K562 (cell line): ENCODE results near the gene MLN. TPM values are rescaled to one million over a fixed set of nuclear protein-coding genes. Genes with fewer than 3 reads are reported as not detected.

Source experiments
- FOXM1 ChIP-seq, 2 experiments: fragments of 450-650 bp in 1 of 2; sonication (generic) in 1 of 2; formaldehyde crosslinking in 1 of 2; IDR thresholded peaks; 2 replicates each; pipeline versions ENCODE4 v1.6.1 to v1.9.0; 2017 to 2022; ENCODE audit warnings: low read depth in 2 of 2, mild to moderate bottlenecking in 2 of 2, missing genetic modification reagents in 1 of 2, moderate library complexity in 1 of 2
- HNRNPUL1 ChIP-seq: fragments of 200-400 bp; formaldehyde crosslinking; IDR thresholded peaks from 2 replicates; pipeline ENCODE4 v1.6.1; 2017; ENCODE audit warnings: low read length
- MLLT1 ChIP-seq, 2 experiments: fragments of 450-650 bp; IDR thresholded peaks; 2 replicates each; pipeline ENCODE4 v1.6.1; 2016
- POLR2A ChIP-seq: fragments of 450-650 bp; conservative IDR thresholded peaks from 2 replicates; pipeline ENCODE4 v1.6.1; 2016
- RREB1 ChIP-seq: fragments of 250-450 bp; sonication (Bioruptor Pico); IDR thresholded peaks from 2 replicates; pipeline ENCODE4 v1.4.0; 2020
- THRAP3 ChIP-seq: fragments of 450-650 bp; IDR thresholded peaks from 2 replicates; pipeline ENCODE4 v1.6.1; 2016; ENCODE audit warnings: mild to moderate bottlenecking, inconsistent platforms, borderline replicate concordance
- ZNF445 ChIP-seq: fragments of 250-450 bp; sonication (Bioruptor Pico); IDR thresholded peaks from 2 replicates; pipeline ENCODE4 v1.4.0; 2020; ENCODE audit warnings: low read depth, mild to moderate bottlenecking, moderate library complexity
- polyA plus RNA-seq, 8 experiments: library from polyadenylated mRNA; depleted of rRNA in 4 of 8; stranded (reverse) in 5 of 8; unstranded in 3 of 8; fragments of >200 nt; fragmentation: Nextera tagmentation in 2 of 8; fragmentation: Illumina TruSeq in 1 of 8; extraction: Ambion mirVana in 2 of 8; extraction: Trizol in 1 of 8; gene quantifications; 2 replicates each; pipeline versions ENCODE4 v1.2.1 to v1.2.3, GENCODE V29; 2011 to 2014; ENCODE audit warnings: inconsistent platforms in 1 of 8, missing spikeins in 1 of 8
- total RNA-seq, 7 experiments: library from RNA; depleted of rRNA in 6 of 7; stranded (reverse); fragments of >200 nt in 6 of 7; fragmentation: Illumina TruSeq in 2 of 7; extraction: Trizol in 2 of 7; gene quantifications; 2 replicates each; pipeline versions ENCODE4 v1.2.1 to v1.2.3, GENCODE V29; 2011 to 2021; ENCODE audit warnings: low replicate concordance in 1 of 7
- TF ChIP-seq, protein P1 (sequence below), 2 experiments: fragments of 450-650 bp in 1 of 2; sonication (generic) in 1 of 2; formaldehyde crosslinking in 1 of 2; IDR thresholded peaks; 2 replicates each; pipeline versions ENCODE4 v1.7.1 to v1.9.0; 2016 to 2022; ENCODE audit warnings: inconsistent platforms in 1 of 2, mild to moderate bottlenecking in 1 of 2, missing genetic modification reagents in 1 of 2

Gene MLN
- total and polyA plus RNA-seq, 9 of the 15 experiments (the other 6 are each of a cell fraction or from before 2014, with no cell fraction given): not detected

- TF ChIP-seq MLLT1 (IDR thresholded peaks at IDR 0.05): peak in 1 of 2 experiments; percentile 68; a peak in 2 of 4 replicates
- TF ChIP-seq FOXM1 (IDR thresholded peaks at IDR 0.05; ENCODE audit: low read depth): no peak
- TF ChIP-seq FOXM1 (CRISPR knock-in tag; IDR thresholded peaks at IDR 0.05; ENCODE audit: low read depth): no peak
- TF ChIP-seq HNRNPUL1: no peak
- TF ChIP-seq, protein P1, sequence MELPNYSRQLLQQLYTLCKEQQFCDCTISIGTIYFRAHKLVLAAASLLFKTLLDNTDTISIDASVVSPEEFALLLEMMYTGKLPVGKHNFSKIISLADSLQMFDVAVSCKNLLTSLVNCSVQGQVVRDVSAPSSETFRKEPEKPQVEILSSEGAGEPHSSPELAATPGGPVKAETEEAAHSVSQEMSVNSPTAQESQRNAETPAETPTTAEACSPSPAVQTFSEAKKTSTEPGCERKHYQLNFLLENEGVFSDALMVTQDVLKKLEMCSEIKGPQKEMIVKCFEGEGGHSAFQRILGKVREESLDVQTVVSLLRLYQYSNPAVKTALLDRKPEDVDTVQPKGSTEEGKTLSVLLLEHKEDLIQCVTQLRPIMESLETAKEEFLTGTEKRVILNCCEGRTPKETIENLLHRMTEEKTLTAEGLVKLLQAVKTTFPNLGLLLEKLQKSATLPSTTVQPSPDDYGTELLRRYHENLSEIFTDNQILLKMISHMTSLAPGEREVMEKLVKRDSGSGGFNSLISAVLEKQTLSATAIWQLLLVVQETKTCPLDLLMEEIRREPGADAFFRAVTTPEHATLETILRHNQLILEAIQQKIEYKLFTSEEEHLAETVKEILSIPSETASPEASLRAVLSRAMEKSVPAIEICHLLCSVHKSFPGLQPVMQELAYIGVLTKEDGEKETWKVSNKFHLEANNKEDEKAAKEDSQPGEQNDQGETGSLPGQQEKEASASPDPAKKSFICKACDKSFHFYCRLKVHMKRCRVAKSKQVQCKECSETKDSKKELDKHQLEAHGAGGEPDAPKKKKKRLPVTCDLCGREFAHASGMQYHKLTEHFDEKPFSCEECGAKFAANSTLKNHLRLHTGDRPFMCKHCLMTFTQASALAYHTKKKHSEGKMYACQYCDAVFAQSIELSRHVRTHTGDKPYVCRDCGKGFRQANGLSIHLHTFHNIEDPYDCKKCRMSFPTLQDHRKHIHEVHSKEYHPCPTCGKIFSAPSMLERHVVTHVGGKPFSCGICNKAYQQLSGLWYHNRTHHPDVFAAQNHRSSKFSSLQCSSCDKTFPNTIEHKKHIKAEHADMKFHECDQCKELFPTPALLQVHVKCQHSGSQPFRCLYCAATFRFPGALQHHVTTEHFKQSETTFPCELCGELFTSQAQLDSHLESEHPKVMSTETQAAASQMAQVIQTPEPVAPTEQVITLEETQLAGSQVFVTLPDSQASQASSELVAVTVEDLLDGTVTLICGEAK (IDR thresholded peaks at IDR 0.05): peak; percentile 86
- TF ChIP-seq, protein P1 (CRISPR knock-in tag; IDR thresholded peaks at IDR 0.05): no peak
- 0 out of 2 replicates have a peak, but pooled peaks have one; percentile 77 for TF ChIP-seq THRAP3
- peak; percentile 76 for TF ChIP-seq POLR2A
- TF ChIP-seq RREB1 (CRISPR knock-in tag): 0 out of 2 replicates have a peak, but pooled peaks have one; percentile 6
- no peak for TF ChIP-seq ZNF445 (CRISPR knock-in tag)
These were observed 14.9 kb downstream of the MLN start, which contains the start of gene LEMD2 (continued) for GRCh38 chr6:33788694-33789549.
